Lower leg skin (tissue), 3 donors: ENCODE measurements around the gene RBMX.

Experiments used
- CTCF ChIP-seq, 3 donors: fragments of 450-650 bp; IDR thresholded peaks; one replicate each; pipeline ENCODE4 v1.5.1; 2016; ENCODE audit warnings: antibody characterized with exemption in 3 of 3, mild to moderate bottlenecking in 3 of 3, moderate library complexity in 2 of 3
- POLR2A ChIP-seq, 2 donors: fragments of 450-650 bp; IDR thresholded peaks; one replicate each; pipeline ENCODE4 v1.6.1; 2016 to 2017; ENCODE audit warnings: antibody characterized with exemption in 2 of 2, mild to moderate bottlenecking in 1 of 2, moderate library complexity in 1 of 2

- TF ChIP-seq CTCF (IDR thresholded peaks at IDR 0.05) = no peak
- no peak for TF ChIP-seq POLR2A (IDR thresholded peaks at IDR 0.05)
Measured at GRCh38 chrX:136889269-136889668, 8.7 kb upstream of the RBMX start.
